Measurements from ENCODE around the gene SLC10A2.

GRCh38 chr13:103003631-103004030 is 62.6 kb downstream of the SLC10A2 start:
- no peak for TF ChIP-seq CTCF (conservative IDR thresholded peaks at IDR 0.05; ENCODE audit: low read length)
- no peak for TF ChIP-seq EZH2phosphoT487 (IDR thresholded peaks at IDR 0.05; ENCODE audit: borderline replicate concordance, low read depth, low read length)

Measured in OCI-LY7 (cell line).